Endometrium (tissue), 2 donors: ENCODE data around the gene CYP1B1.
"Not testable (repeated sequence)": the region's sequence is repeated elsewhere in the genome, so short reads cannot be mapped to it uniquely, and the experiment has no call there.

ENCODE experiments used
- FAIRE-seq: peaks from 2 replicates; lab custom pipeline; 2012; peaks lifted over from hg19 to GRCh38; lab: Jason Lieb, UNC
- donor health status: control.
- donor health status: control.

Gene CYP1B1

DNA sequence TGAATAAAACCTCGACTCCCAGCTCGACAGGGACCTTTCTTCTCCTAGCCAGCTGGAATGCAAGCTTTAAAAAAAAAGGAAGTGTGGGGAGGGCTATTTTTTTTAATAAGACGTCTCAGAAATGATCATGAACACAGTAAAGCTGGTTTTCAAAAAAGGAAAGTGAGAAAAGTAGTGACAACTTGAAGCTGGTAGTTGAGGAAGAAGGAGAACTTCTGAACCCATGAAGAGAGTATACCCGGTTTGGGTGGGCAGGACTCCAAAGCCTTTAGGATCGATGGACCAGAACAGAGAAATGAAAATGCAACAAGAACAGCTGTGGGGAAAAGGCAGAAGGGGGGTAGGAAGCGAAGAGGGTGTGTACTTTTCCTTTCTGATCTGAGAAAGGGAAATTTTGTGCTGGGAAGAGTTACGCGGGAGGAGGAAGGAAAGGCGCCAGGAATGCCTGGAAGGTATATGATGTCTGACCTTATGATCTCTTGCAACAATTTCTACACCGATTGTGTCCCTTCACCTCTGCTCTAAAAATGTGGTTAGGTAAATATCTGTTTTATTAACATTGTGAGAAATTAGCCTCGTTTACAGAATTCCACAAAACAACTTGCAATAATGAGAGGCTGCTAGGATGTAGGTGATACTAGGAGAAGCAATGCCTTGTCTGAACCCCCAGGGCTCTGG is 22.6 kb upstream of the CYP1B1 start:
- no peak for FAIRE-seq

DNA sequence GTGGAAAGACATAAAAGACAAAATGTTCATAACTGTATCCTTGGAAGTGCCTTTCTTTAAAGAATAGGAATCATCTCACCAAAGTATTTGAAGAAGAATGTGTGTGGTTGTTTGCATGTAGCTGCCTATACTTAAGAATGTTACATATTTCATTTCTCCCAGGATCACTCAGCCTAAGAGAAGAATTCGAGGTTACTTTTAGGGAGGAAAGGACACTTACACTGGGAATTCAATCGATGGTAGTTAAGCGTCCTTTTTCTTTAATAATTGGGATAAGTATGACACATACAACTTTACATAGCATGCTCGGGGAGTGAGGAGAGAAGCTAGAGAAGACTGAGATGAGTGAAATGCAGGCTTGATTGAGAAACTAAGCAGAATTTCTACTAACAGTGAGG is 22.0 kb upstream of the CYP1B1 start:
- FAIRE-seq = no peak

DNA sequence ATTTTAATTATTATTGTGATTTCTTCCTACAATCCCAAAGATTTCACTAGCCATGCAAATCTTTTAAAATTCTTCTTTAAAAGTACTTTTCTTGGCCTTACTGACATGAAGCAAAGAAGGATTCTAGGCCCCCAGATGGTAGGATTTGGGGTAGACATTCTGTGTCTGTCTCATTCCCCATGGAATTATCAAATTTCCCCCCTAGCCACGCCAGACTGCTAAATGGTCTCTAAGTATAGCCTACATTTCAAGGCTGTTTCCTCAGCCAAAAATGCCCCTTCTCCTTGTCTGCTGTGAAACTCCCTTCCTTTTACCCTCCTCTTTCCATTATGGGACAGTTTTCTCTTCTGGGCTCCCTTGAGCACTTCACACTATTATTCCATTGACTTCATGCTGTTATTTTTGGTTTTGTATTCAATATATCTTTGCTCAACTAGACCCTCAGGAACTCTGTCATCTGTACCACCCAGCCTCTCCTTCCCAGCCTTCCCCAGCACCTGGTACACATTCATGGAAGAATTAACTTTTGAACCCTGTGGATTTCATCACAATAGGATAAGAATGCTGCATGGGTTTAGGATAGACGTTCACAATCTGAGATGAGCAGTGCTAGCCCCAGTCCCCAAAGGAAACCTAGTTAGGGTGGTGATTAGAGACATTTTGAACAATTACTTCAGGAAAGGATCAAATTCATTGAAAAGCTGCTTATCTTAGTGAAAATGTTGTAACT is 21.5 kb upstream of the CYP1B1 start:
- no peak for FAIRE-seq

DNA sequence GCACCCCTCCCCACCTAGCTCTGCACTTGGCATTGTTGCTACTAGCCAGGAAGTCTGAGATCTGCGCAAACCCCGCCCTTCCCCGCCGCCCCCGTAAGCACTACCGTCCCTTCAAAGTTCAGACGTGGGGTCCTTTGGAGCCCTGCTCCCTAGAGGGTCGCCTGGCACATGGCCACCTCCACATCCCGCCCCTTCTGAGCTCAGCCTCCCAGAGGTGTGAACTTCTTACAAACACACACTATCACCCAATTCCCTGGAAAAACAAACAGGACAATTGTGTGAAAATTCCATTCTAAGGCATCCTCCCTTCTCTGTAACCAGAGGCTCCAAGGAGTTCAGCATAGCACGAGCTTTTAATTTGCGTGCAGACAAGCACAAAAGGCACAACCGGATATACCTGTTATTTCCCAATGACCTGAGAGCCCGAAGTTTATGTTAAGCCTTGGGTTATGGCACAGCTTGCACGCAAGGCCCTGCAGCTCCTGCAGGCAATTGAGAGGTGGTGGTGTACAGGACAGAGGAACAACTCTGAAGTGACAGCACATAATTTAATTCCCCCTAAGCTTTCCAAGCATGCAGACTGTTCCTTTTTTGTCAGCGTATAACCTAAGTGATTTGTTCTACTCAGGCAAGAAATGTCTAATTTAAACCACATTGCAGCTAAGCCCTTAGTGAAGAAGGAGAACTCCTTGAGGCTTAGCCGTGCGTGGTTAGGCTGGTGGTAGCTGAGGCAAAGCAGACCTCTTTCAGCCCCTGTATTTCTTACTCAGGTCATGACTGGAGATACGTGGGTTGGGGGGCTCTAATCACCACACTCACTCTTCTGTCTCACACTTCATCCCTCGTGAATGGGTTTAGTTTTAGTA is 20.3 kb upstream of the CYP1B1 start:
- FAIRE-seq = no peak

DNA sequence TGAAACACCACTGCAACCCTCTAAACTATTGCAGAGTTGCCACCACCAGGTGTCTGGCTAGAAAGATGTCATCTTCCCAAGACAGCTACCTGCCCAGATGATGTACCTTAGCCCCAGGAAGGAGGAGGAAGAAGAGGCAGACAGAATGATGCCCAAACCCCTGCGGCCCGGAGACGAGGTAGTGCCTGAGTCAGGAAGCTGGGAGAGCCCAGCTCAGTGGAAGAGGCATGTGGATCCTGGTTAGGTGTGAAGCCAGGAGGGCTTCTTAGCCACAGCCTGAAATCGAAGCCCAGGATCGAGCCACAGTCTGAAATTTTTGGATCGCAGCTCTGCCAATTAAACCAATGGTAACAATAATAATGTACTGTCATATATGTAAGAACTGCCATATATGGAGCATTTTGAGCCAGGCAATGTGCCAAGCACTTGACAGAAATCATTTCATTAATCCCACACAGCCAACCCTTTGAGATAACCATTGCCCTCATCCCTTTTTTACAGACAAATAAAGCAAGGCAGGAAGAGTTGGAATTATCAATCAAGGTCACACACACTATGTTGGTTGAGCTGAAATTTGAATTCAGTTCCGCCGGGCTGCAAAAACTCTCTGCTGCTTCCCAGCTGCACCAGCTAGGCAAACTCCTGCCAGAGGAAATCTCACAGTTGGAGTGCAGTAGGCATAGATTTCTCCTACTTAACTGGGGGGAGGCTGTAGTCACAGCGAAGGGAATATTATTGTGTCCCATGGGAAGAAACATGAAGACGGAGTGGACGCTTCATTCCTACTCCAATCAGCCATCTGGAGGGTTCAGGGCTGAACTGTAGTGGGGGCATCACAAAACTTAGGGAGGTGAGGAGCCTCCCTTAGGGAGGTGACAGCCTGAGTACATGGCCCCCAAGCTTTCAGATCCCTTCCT is 19.4 kb upstream of the CYP1B1 start:
- no peak for FAIRE-seq

DNA sequence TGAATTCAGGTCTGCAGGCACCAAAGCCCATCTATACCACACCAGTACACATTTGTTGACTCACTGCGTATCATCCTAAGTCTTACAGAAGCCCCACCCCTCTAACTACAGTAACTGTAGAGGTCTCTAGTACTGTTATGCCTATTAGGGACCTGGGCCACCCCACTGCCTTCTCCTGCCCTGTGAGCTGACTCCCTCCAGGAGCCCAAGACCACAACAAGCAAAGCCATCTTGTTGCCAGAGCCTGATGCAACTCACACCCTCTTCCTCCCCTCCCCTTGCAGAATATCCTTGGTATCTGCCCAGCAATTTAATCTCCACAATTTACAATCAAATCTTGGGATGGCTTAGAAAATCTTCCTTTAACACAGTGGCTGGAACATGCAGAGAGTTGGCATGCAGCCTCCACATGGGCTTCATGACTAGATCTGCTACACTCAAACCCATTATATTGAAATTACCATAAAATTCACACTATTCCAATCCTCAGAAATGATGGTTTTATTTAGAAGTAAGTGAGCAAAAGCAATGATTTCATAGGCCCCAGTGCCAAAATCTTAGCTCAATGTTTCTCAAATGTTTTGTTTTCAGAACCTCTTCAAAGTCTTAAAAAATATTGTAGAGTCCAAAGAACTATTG is 17.7 kb upstream of the CYP1B1 start:
- FAIRE-seq = no peak

DNA sequence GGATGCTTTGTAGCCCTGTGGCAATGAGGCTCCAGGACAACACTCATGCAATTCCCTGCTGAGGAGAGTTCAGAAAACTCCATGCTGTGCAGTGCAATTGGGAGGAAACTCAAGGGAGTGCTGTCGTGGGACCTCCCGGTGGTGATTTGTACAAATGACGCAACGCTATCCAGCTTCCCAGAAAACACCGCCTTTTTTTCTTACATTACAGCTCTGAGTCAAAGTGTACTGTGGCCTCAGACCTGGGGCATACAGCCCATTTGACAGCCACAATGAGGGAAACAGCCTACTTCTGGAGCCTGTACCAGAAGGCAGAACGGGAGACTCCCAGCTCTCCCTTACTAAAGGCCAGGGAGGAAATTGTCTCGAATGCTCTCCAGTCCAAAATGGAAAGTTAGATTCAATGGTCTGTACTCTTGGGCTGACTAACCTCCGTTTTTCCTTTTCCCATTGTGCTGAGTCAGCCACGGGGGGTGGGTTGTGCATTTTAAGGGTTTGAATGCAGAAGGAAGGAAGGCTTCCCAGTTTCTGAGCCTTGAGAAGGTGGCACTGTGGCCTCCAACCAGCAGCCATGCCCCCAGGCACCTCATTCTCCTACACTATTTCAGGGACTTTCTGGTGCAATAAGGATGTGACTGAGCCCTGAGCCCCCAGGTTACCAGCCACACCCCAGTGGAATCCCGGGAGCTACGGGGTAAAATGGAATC is 16.4 kb upstream of the CYP1B1 start:
- no peak for FAIRE-seq

DNA sequence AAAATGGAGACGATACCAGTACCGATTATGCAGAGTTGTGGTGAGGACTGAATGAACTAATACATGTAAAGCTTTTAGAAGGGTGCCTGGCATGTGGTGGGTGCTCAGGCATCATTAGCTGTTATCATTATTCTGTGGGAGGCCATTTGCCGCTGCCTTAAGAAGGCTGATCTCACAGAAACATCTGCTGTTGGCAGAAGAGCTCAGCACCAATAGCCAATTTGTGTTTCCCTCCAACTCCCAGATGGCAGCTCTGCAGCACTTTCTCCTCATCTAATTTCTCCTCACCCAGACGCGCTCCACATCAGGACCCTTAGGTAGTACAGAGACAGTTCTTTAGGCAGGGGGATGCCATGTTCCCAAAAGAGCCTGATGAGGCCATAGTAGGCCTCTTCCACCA is 15.8 kb upstream of the CYP1B1 start:
- FAIRE-seq = no peak

DNA sequence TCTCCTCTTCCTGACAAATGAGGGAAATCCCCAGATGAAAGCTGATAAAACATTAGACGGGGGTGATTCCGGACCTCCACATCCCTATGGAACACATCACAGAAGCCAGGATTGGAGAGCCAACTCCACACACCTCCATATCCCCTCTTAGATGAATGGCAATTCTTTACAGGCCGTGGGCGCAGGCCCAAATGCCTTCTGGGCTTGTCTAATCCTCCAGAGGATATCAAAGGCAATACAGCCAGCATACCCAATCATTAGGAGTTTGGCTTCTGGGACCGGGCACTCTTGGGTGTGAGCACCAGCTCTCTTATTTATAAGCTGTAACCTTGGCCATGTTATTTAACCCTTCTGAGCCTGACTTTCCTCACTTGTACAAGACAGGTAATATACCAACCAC is 15.0 kb upstream of the CYP1B1 start:
- no peak for FAIRE-seq

DNA sequence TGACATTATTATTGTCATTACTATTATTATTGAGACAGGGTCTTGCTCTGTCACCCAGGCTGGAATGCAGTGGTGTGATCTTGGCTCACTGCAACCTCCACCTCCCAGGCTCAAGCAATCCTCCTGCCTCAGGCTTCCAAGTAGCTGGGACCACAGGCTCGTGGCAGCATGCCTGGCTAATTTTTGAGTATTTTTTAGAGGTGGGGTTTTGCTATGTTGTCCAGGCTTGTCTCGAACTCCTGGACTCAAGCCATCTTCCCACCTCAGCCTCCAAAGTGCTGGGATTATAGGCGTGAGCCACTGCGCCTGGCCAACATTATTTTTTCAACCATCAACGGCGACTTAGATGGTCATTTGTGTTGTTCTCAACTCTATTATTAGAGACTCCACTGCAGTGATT is 14.3 kb upstream of the CYP1B1 start:
- FAIRE-seq = not testable (repeated sequence)

DNA sequence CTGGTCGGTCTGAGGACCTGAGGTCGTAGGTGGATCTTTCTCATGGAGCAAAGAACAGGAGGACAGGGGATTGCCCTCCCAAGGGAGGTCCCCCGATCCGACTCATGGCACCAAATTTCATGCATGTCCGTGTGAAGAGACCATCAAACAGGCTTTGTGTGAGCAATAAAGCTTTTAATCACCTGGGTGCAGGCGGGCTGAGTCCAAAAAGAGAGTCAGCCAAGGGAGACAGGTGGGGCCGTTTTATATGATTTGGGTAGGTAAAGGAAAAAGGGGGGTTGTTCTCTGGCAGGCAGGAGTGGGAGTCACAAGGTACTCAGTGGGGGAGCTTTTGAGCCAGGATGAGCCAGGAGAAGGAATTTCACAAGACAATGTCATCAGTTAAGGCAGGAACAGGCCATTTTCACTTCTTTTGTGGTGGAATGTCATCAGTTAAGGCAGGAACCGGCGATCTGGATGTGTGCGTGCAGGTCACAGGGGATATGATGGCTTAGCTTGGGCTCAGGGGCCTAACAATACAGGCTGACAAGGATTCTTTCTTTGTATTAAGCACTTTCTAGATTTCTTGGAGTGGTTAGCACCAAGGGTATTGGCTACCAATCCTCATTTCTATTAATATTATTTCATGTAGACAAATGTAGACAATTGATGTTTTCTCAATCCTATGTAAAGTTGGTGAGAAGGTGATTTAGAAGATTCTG is 10.2 kb upstream of the CYP1B1 start:
- not testable (repeated sequence) for FAIRE-seq

DNA sequence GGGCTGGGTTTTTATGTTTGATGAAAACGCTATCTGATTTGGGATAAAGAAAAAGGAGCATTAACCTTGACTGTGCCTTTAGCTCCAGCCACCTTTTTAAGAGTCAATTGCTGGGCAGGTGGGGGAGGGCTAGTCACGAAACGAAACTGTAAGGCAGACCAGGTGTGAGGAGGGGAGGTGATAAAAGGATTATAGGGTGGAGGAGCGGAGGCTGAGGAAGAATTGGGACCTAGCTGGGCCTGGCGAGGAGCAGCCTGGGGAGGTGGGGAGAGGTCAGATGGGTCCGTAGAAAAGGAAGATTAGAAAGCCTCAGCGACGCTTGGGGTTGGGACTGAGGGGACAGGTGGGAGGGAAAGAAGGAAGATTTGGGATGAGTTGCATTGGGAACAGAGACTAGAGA is 8.6 kb upstream of the CYP1B1 start:
- not testable (repeated sequence) for FAIRE-seq

DNA sequence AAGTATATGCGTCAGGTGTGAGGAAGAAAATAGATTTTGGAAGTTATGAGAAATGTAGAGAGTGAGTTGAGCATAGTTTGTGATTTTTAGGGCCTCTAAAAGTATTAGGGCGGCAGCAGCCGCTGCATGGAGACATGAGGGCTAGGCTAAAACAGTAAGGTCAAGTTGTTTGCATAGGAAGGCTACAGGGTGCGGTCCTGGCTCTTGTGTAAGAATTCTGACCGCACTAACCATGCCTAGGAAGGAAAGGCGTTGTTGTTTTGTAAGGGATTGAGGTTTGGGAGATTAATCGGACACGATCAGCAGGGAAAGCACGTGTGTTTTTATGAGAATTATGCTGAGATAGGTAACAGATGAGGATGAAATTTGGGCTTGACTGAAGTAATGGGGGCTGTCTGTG is 6.8 kb upstream of the CYP1B1 start:
- not testable (repeated sequence) for FAIRE-seq

DNA sequence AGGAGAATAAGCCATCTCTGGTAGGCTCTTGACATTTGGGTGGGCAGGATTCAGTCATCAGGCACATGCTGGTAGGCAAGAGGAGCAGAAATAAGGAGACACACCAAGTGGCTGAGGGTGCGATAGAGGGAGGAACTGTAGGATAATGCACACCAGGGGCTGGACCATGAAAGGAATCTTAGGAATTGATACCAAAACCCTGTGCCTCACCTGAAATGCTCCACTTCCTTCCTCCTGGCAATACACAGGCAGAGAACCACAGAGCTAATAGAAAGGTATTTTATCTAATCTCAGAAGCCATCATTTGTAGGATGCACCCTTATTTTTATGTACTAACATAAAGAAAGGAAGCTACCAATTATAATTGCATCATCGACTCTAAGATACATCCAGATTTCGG is 4.4 kb upstream of the CYP1B1 start:
- FAIRE-seq = no peak

DNA sequence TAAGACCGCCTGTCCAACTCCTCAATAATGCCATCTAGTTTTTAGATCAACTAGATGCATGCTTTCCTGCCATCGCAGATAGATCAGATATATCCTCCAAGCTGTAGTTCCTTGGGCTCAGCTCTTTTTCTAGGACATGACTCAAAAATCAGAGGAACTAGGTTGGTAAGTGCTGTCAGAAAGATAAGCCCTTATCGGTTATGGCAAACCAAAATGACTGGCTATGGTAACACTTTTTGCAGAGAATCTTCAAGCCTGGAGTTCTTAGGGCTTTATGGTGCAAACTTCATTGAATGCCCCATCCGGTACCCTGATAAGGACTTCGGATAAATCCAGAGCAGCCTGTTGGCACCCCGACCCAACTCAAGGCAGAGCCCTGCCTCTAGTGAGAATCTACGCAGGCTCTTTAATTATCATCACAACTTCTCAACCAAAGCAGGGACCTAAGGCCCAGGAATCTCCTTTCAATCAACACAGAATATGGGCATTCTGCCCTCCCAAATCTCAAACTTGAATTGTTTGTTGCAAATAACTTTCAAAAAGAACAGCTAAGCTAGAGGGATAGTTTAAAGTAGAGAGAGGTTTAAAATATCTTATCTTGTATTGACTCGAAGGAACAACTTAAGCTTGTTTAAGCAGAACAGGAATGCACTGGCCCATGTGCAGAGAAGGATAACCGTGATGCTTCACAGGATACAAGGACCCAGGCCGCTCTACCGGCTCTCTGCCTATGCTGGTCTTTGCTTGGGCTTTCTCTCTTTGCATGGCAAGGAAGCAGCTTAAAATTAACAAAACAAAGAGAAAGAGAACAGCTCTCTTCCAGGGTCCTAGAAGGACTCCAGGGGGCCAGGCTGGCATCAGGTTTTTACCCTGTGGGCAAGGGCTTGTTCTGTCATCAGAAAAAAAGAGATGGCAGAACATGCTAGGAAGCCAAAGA is 3.4 kb upstream of the CYP1B1 start:
- no peak for FAIRE-seq

DNA sequence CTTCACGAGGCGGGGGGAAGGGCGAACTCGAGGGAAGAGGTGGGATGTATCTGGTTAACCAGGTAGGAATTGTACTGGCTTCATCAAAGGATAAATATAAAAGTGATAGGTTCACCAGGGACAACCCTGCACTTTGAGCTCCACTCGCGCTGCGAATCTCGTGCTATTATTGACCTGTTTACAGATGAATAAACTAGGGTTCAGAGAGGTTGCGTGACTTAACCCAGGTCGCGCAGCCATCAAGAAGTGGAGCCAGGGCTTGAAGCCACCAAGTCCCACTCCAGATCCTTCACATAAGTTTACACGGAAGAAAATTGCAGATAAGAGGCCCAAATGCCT is 1.4 kb upstream of the CYP1B1 start:
- FAIRE-seq = no peak

DNA sequence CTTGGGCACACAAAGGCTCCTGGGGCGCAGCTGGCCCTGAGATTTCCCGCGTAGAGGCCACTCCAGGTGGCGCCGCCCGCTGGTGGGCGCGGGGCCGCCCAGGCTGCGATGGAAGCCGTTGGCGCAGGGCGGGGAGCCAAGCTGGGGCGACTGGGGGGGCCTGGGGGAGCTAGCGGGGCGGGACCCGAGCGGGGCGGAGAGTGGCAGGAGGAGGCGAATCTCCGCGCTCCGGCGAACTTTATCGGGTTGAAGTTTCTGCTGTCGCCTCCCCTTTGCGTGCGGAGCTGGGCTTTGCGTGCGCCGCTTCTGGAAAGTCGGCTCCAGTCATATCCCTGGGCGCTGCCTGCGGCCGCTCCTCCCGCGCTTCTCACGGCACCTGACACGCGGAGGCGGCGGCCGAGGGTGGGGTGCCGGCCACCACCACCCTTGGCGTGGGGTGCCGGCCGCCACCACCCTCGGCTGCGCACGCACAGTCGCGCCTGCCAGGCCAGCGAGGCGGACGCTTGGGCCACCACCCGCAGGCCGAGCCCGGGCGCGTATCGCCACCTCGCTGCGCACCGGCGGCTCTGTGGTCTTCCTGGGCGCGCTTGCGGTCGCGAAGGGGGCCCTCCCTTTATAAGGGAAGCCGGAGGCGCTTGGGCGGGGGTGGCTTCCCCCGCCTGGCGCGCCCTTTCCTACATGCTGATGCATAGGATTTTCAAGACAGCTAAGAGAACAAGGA is 919 bp upstream of the CYP1B1 start:
- no peak for FAIRE-seq

DNA sequence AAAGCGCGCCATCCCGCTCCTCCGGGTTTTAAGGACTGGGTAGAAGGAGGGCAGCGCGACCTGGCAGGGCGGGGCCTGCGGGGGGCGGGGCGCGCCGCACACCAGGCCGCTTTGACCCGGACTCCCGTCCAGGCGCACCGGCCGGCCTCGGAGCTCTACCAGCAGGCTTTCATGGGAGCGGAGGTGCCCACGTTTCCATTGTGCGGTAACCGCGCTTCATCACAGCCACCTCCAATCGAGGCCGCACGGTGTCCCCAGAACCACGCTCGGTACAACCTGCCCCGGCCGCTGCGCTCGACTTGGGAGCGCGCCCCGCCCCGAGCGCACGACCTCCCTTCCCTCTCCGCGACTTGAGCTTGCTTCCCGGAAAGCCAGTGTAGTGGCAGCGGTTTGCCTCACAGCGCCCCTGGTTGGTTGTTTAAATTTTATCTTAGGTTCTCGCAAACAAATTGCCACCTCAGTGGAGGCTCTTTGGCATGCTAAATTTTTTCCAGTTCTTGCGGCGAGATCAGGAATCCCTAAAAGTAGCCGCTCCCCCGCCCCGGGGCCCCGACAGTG is 280 bp upstream of the CYP1B1 start:
- FAIRE-seq = no peak
